Measurements from ENCODE around the gene MAP3K13. TPM values are rescaled to one million over a fixed set of nuclear protein-coding genes. Genes with fewer than 3 reads are reported as not detected.
A peak's percentile ranks its signal among the peaks of the same experiment; 100 is the strongest.

The MAP3K13 gene
- total and polyA plus RNA-seq, 2 of the 13 experiments (the other 11 are each of a cell fraction or from before 2014, with no cell fraction given) = 24.2 to 26.5 TPM

GRCh38 chr3:185489462-185489861, 126.5 kb downstream of the MAP3K13 start (continued):
- TF ChIP-seq KDM3A (CRISPR knock-in tag; IDR thresholded peaks at IDR 0.05; ENCODE audit: low read depth) (no peak), ZNF567 (CRISPR knock-in tag; IDR thresholded peaks at IDR 0.05; ENCODE audit: borderline replicate concordance) (no peak), NONO (IDR thresholded peaks at IDR 0.05) (no peak), NONO (CRISPR knock-in tag; conservative IDR thresholded peaks at IDR 0.05) (0 out of 2 replicates have a peak, but pooled peaks have one; percentile 36), MTA3 (CRISPR knock-in tag; IDR thresholded peaks at IDR 0.05) (no peak), GTF2F1 (IDR thresholded peaks at IDR 0.05; ENCODE audit: low read length) (no peak), ATF4 (CRISPR knock-in tag; IDR thresholded peaks at IDR 0.05) (no peak), UBTF (CRISPR knock-in tag; IDR thresholded peaks at IDR 0.05) (no peak), RNF219 (CRISPR knock-in tag; IDR thresholded peaks at IDR 0.05) (no peak), FLYWCH1 (CRISPR knock-in tag; IDR thresholded peaks at IDR 0.05) (no peak), ZNF367 (CRISPR knock-in tag; IDR thresholded peaks at IDR 0.05; ENCODE audit: borderline replicate concordance) (no peak), CHD4 (IDR thresholded peaks at IDR 0.05; ENCODE audit: borderline replicate concordance, low read length) (no peak), BCL6 (CRISPR knock-in tag; IDR thresholded peaks at IDR 0.05) (peak; percentile 46; the same call in 1 of the 2 replicates), THAP8 (CRISPR knock-in tag; IDR thresholded peaks at IDR 0.05; ENCODE audit: borderline replicate concordance) (no peak), LBX2 (CRISPR knock-in tag; IDR thresholded peaks at IDR 0.05; ENCODE audit: borderline replicate concordance) (no peak), HNF4G (IDR thresholded peaks at IDR 0.05; ENCODE audit: borderline replicate concordance, low read depth, low read length) (peak; percentile 79; the same call in 1 of the 2 replicates), HNF4G (CRISPR knock-in tag; IDR thresholded peaks at IDR 0.05; ENCODE audit: borderline replicate concordance, low read depth) (no peak), PAX8 (CRISPR knock-in tag; IDR thresholded peaks at IDR 0.05; ENCODE audit: borderline replicate concordance) (no peak), ZNF337 (CRISPR knock-in tag; IDR thresholded peaks at IDR 0.05; ENCODE audit: borderline replicate concordance, low read depth) (no peak), SP4 (CRISPR knock-in tag; IDR thresholded peaks at IDR 0.05) (no peak), THAP7 (CRISPR knock-in tag; IDR thresholded peaks at IDR 0.05) (no peak)

Data from HepG2 (cell line).